MG63 (cell line): ENCODE measurements around the gene PCSK2. TPM values are rescaled to one million over a fixed set of nuclear protein-coding genes. Genes with fewer than 3 reads are reported as not detected.
"Not testable (repeated sequence)": the region's sequence is repeated elsewhere in the genome, so short reads cannot be mapped to it uniquely, and the experiment has no call there.

Experiments used
- DNase-seq: peaks from one replicate; pipeline ENCODE4 v3.0.0-alpha.2; 2020
- H3K27me3 ChIP-seq: fragments of 250-450 bp; sonication (Bioruptor Pico); 2 replicates; pipeline ENCODE4 v1.5.1; 2020; ENCODE audit warnings: mild to moderate bottlenecking, moderate library complexity
- H3K36me3 ChIP-seq: fragments of 250-450 bp; sonication (Bioruptor Pico); 2 replicates; pipeline ENCODE4 v1.5.1; 2020; ENCODE audit warnings: mild to moderate bottlenecking, moderate library complexity
- H3K4me3 ChIP-seq: fragments of 250-450 bp; sonication (Bioruptor Pico); 2 replicates; pipeline ENCODE4 v1.5.1; 2020; ENCODE audit warnings: mild to moderate bottlenecking, moderate library complexity
- H3K9me3 ChIP-seq: fragments of 250-450 bp; sonication (Bioruptor Pico); 2 replicates; pipeline ENCODE4 v1.5.1; 2020; ENCODE audit warnings: mild to moderate bottlenecking, moderate library complexity
- total RNA-seq: library from RNA; depleted of rRNA; stranded (reverse); fragments of >200 nt; shearing (Covaris generic); gene quantifications from 2 replicates; pipeline ENCODE4 v1.2.3, GENCODE V29; 2014; ENCODE audit warnings: low replicate concordance; rRNA removed

PCSK2 gene, protein sequence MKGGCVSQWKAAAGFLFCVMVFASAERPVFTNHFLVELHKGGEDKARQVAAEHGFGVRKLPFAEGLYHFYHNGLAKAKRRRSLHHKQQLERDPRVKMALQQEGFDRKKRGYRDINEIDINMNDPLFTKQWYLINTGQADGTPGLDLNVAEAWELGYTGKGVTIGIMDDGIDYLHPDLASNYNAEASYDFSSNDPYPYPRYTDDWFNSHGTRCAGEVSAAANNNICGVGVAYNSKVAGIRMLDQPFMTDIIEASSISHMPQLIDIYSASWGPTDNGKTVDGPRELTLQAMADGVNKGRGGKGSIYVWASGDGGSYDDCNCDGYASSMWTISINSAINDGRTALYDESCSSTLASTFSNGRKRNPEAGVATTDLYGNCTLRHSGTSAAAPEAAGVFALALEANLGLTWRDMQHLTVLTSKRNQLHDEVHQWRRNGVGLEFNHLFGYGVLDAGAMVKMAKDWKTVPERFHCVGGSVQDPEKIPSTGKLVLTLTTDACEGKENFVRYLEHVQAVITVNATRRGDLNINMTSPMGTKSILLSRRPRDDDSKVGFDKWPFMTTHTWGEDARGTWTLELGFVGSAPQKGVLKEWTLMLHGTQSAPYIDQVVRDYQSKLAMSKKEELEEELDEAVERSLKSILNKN
- total RNA-seq: not detected in 2 replicates

DNA sequence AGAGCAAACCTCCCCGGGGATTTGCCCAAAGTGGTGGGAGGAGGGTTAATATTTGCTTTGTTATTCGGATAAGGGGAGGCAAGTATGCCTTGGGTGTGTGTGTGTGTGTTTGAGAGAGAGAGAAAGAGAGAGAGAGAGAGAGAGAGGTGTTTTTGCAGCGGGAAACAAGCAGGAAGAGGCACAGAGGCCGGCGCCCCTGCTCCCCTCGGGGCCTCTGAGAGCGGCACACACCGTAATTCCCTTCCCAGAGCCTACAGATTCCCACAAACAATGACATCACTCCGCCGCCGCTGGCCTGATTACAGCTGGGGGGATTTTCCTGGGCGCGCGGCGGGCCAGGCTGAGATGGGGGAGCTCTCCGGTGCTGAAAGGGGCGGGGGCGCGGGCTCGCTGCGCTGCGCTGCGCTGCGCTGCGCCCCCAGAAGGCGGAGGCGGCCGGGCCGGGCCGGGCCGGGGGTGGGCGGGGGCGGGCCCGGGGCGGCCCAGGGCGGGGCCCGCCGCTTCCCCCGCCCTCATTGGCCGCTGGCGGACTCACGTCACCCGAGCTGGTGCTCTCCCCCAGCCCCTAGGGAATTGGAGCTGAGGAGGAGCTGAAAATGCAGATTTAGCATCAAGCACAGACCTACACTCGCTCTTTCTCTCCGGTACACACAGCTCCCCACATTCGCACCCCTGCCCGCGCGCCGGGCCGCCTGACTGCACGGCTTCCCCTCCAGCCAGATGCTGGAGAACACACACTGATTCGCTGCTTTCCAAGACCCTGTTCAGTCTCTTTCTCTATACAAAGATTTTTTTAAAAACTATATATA is at the start of gene PCSK2:
Gene PCSK2, plus strand, starts transcription at position 631 of the 809 bp plus-strand sequence. CDS start 266 bp downstream, outside the sequence.
- peaks cover 17% of the 10 kb centered on the region for H3K27me3 ChIP-seq
- H3K36me3 ChIP-seq: no peaks in the 10 kb centered on the region
- peak; percentile 63 for DNase-seq
- peak within 1 kb of the TSS; percentile 23 for H3K4me3 ChIP-seq
- no peaks in the 10 kb centered on the region for H3K9me3 ChIP-seq

- no peak for DNase-seq
- Histone ChIP-seq H3K4me3 (no peak overlapping the region), H3K27me3 (no peaks in the 10 kb centered on the region), H3K9me3 (no peaks in the 10 kb centered on the region), H3K36me3 (no peaks in the 10 kb centered on the region)
These were observed 49.5 kb upstream of the PCSK2 start for GRCh38 chr20:17177341-17177740.

GRCh38 chr20:17179840-17180239 is 47.0 kb upstream of the PCSK2 start:
- no peak for DNase-seq
- no peaks in the 10 kb centered on the region for H3K27me3 ChIP-seq

GRCh38 chr20:17189976-17190695 is 36.7 kb upstream of the PCSK2 start:
- Histone ChIP-seq H3K36me3 (no peaks in the 10 kb centered on the region), H3K27me3 (no peaks in the 10 kb centered on the region), H3K9me3 (no peaks in the 10 kb centered on the region), H3K4me3 (no peak overlapping the region)
- no peak for DNase-seq

More at GRCh38 chr20:17179840-17180239, 47.0 kb upstream of the PCSK2 start:
- H3K36me3 ChIP-seq: no peaks in the 10 kb centered on the region
- no peak overlapping the region for H3K4me3 ChIP-seq
- H3K9me3 ChIP-seq: no peaks in the 10 kb centered on the region

GRCh38 chr20:17197041-17197440 is 29.8 kb upstream of the PCSK2 start:
- H3K9me3 ChIP-seq: no peaks in the 10 kb centered on the region
- H3K27me3 ChIP-seq: no peaks in the 10 kb centered on the region
- no peak for DNase-seq
- H3K36me3 ChIP-seq: no peaks in the 10 kb centered on the region
- no peak overlapping the region for H3K4me3 ChIP-seq

GRCh38 chr20:17202030-17202429 is 24.8 kb upstream of the PCSK2 start:
- H3K36me3 ChIP-seq: no peaks in the 10 kb centered on the region
- H3K27me3 ChIP-seq: no peaks in the 10 kb centered on the region
- no peak for DNase-seq
- no peak overlapping the region for H3K4me3 ChIP-seq
- H3K9me3 ChIP-seq: no peaks in the 10 kb centered on the region

DNA sequence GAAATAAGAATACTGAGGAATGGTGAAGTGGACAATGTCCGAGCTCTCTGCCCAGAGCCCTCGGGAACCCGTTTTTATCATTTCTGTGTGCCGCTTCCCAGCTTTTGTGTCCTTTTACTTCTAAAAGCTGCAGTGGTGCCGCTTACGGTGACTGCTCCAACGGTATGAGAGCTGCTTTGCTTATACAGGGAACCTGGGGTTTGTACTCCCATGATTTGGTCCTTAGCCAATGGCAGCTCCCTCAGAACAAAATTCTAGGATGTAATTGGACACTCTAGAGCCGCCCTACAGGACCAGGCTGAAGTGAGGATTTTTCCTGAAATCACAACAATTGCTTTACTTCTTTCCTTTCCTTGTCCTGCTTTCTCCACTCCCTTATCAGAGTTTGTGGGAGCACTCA is 24.2 kb upstream of the PCSK2 start:
- H3K27me3 ChIP-seq: no peaks in the 10 kb centered on the region
- H3K36me3 ChIP-seq: no peaks in the 10 kb centered on the region
- no peak for DNase-seq
- no peaks in the 10 kb centered on the region for H3K9me3 ChIP-seq
- H3K4me3 ChIP-seq: no peak overlapping the region

GRCh38 chr20:17205084-17205813 is 21.6 kb upstream of the PCSK2 start:
- Histone ChIP-seq H3K27me3 (no peaks in the 10 kb centered on the region), H3K4me3 (no peak overlapping the region), H3K36me3 (no peaks in the 10 kb centered on the region), H3K9me3 (no peaks in the 10 kb centered on the region)
- no peak for DNase-seq

DNA sequence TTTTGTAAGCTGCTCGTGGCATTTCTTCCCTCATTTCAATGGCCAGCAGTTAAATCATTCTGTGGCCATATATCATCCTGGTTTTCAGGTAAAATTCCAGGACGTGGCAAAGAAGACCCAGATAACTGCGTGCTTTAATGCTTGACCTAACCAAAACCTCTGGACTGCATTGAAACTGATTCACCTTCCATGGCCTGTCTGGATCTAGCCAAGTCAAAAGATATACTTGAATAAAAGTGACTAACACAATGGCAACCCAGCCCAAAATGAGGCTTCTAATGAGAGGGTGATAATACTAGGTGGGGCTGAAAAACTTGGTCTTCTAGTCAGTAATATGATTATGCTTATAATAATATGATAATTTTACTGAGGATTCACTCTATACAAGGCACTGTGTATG is 16.5 kb upstream of the PCSK2 start:
- no peak for DNase-seq
- Histone ChIP-seq H3K9me3 (no peaks in the 10 kb centered on the region), H3K27me3 (no peaks in the 10 kb centered on the region), H3K4me3 (no peak overlapping the region), H3K36me3 (no peaks in the 10 kb centered on the region)

DNA sequence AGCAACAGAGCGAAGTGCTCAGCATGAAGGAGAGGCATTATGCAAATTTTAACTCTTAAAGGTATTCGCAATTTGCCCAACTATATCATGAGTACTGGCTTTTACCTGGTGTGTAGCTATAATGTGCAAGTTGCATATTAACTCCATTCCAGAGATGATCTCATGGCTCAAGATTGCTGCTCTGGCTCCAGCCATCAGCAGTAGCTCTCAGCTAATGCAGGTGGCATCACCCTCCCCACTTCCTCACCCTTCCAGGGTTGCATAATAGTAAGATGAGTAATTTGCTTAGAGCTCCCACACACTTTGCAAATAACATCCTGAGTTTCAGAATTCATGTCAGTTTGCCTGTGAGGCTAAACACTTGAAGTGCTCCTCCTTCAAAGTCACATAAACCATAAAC is 15.9 kb upstream of the PCSK2 start:
- Histone ChIP-seq H3K36me3 (no peaks in the 10 kb centered on the region), H3K9me3 (no peaks in the 10 kb centered on the region), H3K27me3 (no peaks in the 10 kb centered on the region), H3K4me3 (no peak overlapping the region)
- DNase-seq: no peak

- no peaks in the 10 kb centered on the region for H3K9me3 ChIP-seq
- DNase-seq: no peak
- no peaks in the 10 kb centered on the region for H3K36me3 ChIP-seq
- no peak overlapping the region for H3K4me3 ChIP-seq
- H3K27me3 ChIP-seq: no peaks in the 10 kb centered on the region
These were observed 11.7 kb upstream of the PCSK2 start for GRCh38 chr20:17215167-17215566.

GRCh38 chr20:17219856-17220255 is 7.0 kb upstream of the PCSK2 start:
- not testable (repeated sequence) for H3K4me3 ChIP-seq, H3K9me3 ChIP-seq, H3K27me3 ChIP-seq, H3K36me3 ChIP-seq, DNase-seq

GRCh38 chr20:17223553-17223952 is 3.3 kb upstream of the PCSK2 start:
- no peaks in the 10 kb centered on the region for H3K36me3 ChIP-seq
- H3K4me3 ChIP-seq: no peak overlapping the region
- no peak for DNase-seq
- peaks cover 16% of the 10 kb centered on the region for H3K27me3 ChIP-seq
- H3K9me3 ChIP-seq: no peaks in the 10 kb centered on the region

DNA sequence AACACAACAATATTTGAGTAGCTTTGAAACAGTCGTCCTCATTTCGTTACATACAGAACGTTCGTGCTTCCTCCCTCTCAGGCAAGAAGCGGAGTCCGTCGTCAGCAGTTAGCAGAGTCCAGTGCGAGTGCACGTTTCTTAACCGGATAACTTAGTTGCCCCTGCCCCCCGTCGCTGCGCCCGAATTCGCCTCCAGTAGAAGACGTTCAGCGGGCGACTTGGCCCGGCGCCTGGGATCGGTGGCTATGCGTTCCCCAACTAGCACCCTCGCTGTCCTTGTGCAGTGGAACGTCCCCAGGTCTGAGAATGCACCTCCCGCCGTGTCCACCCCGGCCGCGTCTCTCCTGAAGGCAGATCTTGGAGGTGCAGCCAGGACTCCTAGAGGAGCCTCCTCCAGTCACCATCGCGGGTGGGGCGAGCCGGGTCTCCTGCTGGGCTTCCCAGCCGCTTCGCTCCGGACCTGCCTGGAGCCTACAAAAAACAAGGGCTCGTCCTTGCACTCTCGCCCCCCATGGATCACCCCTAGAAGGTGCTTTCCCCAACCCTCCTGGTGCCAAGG is 910 bp upstream of the PCSK2 start:
- H3K27me3 ChIP-seq: peaks cover 17% of the 10 kb centered on the region
- H3K4me3 ChIP-seq: peak overlapping the region; percentile 23; the same call in 1 of the 2 replicates
- H3K36me3 ChIP-seq: no peaks in the 10 kb centered on the region
- DNase-seq: no peak
- H3K9me3 ChIP-seq: no peaks in the 10 kb centered on the region

GRCh38 chr20:17227219-17227575 is 357 bp downstream of the PCSK2 start:
- H3K9me3 ChIP-seq: no peaks in the 10 kb centered on the region
- H3K27me3 ChIP-seq: peaks cover 17% of the 10 kb centered on the region
- no peaks in the 10 kb centered on the region for H3K36me3 ChIP-seq
- no peak overlapping the region for H3K4me3 ChIP-seq
- no peak for DNase-seq
